ENCODE data around the gene PDS5B.

Gene PDS5B

DNA sequence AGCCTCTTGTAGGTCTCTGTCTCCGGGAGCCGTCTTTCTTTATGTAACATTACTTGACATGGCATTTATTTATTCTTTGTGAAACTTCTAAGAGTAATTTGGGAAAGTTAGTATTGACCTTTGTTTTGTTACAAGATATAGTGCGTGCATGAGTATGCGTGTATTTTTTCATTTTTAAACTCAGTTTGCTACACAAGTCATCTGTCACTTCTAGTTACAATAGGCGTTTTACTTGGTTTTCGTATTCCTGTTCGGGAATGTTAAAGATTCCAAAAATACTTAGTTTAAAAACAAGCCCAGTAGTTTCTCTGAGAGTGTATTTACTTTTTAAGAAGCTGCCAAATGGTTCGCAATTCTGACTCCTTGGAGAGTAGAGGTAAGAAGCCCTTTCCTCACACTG is 3.2 kb downstream of the PDS5B start:
- DNase-seq (ENCODE audit: low read depth in 2 of 2, low spot score in 1 of 2) = no peak

DNA sequence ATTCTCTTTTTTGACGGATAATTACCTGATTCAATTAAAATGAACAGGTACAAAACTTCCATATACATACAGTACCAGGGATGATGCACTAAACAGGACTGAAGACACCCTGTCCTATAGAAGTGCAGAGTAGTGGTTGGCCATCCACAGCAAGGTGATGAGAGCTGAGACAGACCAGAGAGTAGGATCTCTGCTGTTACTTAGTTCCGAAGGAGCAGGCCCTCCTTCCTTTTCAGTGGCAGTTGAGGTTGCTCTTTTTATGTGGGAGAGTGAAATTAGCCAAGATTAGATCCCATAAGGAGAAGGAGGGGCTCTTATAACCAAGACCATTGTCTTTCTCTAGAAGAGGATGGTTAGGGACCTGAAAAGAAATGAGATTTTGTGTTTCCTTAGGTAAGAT is 4.0 kb downstream of the PDS5B start:
- DNase-seq (ENCODE audit: low read depth in 2 of 2, low spot score in 1 of 2) = no peak

DNA sequence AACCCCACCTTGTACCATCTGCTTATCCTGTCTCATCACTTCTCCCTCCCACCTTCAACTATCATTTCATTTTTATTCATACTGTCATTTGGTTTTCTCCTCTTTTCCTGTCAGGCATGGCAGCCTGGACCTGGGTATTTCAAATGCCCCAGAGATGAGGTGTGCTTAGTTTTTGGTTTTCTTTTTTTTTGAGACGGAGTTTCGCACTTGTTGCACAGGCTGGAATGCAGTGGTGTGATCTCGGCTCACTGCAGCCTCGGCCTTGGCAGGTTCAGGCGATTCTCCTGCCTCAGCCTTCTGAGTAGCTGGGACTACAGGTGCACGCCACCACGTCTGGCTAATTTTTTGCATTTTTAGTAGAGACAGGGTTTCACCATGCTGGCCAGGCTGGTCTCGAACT is 5.8 kb downstream of the PDS5B start:
- DNase-seq (ENCODE audit: low read depth in 2 of 2, low spot score in 1 of 2) = no peak

DNA sequence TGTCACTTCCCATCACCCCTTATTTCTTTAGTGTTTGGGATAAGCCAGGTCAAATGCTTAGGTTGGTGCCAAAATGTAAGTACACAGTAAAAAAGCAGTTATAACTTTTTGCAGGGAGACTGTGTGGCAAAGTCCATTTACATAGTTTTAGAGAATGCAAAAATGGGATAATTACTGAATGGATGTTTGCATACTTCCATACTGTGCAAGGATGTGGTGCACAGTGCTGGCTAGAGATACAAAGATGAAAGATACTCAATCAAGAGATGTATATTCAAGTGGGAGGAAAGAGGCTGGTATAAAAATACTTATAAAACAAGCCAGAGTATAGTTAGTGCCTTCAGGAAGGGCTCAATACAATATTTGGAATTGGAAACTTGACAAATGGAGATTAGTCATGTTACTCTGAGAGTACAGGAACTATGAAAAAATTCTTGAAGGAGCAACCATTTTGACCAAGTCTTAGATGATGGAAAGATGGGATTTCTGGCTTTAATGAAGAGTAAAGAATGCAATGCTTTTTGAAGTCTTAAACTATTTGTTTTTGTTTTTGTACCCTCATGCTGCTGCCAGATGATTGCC is 8.0 kb downstream of the PDS5B start:
- no peak for DNase-seq (ENCODE audit: low read depth in 2 of 2, low spot score in 1 of 2)

DNA sequence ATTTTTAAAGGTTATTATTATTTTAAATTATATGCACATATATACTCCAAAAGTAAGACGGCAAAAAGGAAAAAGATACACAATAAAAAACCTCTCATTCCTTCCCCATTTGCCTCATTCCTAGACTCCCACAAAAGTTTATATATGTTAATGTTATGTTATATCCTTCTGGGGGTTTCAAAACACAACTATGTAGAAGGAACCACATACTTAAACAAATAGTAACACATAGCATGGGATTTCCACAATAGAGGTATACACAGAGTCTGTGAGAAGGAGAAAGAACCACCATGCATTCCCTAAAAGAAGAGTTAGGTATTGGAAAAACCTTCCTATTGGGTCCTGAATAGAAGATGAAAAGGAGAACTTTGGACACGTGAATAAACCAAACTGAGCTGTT is 9.1 kb downstream of the PDS5B start:
- DNase-seq (ENCODE audit: low read depth in 2 of 2, low spot score in 1 of 2) = no peak

DNA sequence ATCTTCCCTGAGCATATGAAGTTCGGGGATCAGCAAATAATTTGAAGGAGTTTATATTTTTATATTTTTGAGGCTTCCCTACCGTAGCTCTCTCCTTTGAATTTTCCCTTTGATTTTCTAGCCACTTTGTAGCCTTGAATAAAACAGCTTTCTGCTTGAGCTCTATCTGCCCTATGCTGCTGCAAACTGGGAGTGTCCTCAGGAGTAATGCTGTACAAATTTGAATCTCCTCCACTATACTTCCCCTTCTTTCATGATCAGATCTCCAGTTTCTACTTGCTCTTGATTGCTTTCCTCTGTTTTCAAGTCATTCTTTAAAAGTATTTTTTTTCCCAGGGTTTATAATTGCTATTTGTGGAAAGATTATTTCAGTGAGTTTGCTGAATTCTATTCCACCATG is 14.6 kb downstream of the PDS5B start:
- no peak for DNase-seq (ENCODE audit: low read depth in 2 of 2, low spot score in 1 of 2)

DNA sequence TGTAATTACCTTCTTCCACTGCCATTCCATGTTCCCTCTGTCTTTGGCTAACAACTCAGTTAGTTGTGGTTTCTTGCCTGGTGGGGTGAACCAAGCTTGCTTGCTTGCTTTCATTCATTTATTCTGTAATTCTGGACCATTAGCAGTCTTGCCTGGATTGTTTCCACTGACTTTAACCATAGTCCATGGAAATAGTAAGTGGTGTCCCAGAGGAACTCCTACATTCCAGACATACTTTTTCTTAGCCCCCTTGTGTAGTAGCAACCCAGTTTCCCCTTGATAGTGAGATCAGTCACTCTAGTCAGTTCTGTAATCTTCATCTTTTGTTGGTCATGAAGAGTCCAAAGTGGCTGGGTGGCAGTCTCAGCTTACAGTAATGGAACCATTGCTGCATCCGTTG is 23.2 kb downstream of the PDS5B start:
- DNase-seq (ENCODE audit: low read depth in 2 of 2, low spot score in 1 of 2) = no peak

DNA sequence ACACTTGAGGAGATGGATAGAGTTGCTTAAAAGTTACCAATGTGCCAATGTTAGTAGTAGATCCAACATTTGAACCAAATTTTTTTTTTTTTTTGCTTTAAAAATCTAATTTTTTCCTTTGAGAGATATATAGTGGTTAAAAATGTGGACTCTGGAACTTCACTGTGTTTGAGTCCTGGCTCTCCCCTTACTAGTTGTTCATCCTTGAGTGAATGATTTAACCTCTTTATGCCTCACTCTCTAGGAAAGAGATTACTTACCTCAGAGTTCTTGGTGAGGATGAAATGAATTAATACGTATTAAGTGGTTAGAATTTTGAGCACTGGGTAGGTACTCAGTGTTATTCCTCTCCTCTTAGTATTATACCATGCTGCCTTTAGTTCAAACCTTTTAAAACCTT is 24.3 kb downstream of the PDS5B start:
- DNase-seq (ENCODE audit: low read depth in 2 of 2, low spot score in 1 of 2) = no peak

DNA sequence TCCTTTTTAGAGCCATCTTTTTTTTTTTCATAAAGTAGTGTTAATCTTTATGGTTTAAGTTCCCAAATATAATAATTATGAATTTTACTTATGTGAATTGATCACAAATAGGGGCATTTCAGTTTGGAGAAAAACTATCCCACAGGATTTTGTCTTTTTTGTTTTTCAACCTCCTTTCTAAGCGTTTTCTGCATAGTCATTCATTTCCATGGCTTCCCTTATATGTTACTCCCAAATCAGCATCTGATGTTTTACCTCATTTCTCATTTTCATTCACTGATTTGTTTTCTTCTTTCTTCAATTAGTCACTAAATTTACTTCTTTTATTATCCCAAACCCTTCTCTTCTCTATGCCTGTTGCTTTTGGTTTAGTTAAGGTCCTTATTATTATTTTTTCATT is 24.7 kb downstream of the PDS5B start:
- DNase-seq (ENCODE audit: low read depth in 2 of 2, low spot score in 1 of 2) = no peak

DNA sequence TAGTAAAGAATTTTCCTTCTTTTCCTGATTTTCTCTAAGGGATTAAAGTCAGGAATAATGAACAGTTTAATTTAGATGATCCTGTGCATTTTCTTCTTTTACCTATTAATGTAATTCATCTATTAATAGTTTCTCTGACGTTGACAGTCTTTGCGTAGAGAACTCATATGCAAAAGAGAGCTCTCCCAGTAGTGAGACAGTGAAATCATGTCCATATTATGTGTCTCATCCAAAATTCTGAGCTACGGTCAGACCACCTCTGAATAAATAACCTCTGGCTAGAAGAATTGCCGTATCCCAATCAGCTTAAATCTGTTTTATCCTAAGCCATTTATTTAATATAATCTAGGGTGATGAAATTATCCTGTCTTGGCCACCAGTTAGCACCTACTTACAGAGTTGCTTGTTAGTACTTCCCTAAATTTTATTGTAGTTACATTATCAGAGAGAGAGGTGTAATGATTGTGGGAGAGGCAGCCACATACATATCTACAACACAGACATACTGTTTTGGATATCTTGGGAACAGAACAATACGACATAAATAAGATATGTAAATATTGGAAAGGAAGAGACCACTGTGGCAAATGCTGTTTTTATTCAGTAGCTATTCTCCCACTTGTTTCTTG is 30.7 kb downstream of the PDS5B start:
- DNase-seq (ENCODE audit: low read depth in 2 of 2, low spot score in 1 of 2) = no peak

DNA sequence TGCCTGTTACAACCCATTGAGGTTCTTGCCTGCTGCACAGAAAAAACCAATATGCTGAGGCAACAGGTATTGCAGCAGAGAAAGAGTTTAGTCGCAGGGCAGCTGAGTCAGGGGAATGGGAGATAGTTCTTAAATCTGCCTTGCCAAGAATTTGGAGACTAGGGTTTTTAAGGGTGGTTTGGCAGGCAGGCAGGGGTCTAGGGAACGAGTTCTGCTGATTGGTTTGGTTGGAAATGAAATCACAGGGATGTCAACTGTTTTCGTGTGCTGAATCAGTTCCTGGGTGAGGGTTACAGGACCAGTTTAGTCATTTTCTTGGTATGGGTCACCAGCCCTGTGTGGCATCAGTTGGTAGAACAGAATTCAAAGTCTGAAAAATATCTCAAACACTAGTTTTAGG is 36.6 kb downstream of the PDS5B start:
- DNase-seq (ENCODE audit: low read depth in 2 of 2, low spot score in 1 of 2) = no peak

DNA sequence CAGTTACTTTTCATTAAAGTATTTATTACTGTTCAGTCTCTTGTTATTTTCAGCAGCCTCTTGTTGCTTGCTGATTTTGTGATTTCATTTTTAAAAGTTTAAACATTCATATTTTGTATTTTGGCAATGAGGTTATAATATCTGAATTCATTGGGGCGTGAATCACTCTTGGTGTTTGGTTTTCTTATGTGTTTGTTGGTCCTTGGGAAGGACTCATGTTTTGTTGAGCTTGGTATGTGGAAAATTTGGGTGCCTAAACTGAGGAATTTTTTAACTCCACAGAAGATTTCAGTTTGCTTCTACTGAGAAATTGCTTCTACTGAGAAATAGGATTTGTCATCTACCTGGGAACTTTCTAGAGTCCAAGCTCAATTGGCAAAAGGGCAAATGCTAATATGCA is 38.2 kb downstream of the PDS5B start:
- DNase-seq (ENCODE audit: low read depth in 2 of 2, low spot score in 1 of 2) = no peak

DNA sequence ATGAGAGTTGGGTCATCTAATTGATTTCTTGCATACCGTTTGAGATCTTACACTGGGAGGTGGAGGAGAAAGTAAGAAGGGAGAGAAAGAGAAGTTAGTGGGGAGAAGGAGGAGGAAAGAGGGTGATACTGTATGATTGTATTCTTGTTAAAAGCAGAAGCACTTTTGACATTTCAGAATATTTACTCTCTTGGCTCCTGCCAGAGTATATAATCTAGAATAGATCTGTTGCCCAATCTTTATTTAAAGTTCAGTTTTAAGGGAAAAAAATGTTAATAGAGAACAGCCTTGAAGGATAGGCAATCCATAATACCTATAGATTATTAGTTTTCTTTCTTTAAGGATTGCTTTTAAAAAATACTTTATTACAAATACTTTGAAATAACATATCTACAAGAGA is 41.5 kb downstream of the PDS5B start:
- no peak for DNase-seq (ENCODE audit: low read depth in 2 of 2, low spot score in 1 of 2)

DNA sequence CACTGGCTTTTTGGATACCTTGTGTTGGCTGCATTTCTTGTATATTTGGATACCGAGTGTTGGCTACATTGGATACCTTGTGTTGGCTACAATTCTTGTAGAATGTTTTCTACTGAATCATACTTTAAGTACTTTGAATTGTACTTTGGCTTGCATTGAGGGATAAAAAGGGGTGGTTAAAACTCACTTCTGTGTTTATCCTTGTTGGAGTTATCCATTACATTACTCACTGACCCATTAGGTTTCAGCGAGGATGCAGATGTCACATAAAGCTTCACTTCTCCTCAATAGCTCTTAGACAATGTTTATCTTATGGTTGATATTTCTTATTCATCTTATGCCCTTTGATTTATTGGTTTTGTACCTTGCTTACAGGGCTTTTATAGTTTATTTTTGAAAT is 43.1 kb downstream of the PDS5B start:
- DNase-seq (ENCODE audit: low read depth in 2 of 2, low spot score in 1 of 2) = no peak

DNA sequence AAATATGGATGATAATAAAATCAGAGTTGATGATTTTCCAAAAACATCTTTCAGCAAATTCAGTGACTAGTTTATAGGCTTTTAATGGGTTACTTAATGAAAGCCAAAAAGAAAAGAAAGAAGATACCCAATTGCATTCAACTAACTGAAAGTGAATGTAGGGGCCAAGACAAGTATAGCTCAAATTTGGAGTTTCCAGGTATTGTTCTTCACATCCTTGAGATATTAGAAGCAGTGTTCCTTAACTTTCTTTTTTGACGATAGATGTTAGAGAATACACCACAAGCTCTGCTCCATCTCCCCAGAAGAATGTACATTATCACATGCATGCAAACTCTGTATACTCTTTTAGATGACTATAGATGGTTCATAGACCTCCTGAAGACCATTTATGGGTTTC is 43.6 kb downstream of the PDS5B start:
- no peak for DNase-seq (ENCODE audit: low read depth in 2 of 2, low spot score in 1 of 2)

DNA sequence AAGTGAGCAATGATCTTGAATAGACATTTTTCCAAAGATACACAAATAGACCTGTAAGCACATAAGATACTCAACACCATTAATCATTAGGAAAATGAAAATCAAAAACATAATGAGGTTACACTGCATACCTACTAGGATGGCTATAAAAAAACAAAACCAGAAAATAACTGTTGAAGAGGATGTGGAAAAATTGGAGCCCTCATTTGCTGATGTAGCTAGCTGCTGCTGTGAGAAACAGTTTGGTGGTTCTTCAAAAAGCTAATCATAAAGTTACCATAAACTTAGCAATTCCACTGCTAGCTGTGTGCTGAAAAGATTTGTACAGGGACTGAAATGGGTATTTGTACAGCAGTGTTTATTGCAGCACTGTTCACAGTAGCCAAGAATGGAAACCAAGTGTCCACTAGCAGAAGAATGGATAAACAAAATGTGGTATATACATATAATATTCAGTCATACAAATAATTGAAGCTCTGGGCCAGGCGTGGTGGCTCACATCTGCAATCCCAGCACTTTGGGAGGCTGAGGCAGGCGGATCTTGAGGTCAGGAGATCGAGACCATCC is 46.2 kb downstream of the PDS5B start:
- no peak for DNase-seq (ENCODE audit: low read depth in 2 of 2, low spot score in 1 of 2)

DNA sequence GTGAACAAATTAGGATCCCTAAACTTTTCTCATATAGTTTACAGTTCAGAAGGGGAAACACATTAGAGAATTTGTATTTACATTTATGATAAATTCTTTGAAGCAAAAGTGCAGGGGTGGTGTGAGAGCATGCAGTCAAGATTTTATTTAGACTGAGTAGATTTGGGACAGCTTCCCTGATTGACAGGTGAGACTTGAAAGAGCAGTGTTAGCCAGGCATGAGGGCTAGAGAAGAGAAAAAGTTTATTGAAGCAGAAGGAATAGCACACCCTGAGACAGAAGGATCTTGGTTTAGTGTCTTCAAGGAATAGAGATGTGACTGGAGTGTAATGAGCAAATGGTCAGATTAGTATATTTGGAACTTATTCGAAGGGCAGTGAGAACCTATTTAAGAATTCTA is 50.5 kb downstream of the PDS5B start:
- DNase-seq (ENCODE audit: low read depth in 2 of 2, low spot score in 1 of 2) = no peak

DNA sequence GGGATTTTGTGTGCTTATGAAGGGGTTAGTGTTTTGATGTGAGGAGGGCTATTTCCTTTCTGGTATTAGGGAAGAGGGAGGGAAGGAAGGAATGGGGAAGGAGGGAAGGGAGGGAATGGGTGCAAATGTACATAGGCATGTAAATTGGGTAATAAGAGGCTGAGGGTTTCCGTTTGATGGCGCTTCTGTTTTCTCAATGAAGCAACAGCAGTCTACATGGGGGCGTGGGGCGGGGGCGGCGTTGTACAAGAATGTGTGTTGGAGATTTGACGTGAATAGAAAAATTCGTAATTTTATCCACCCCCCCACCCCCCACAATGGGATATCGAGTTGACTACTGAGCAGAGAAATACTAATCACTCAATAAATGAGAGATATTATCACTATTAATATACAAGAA is 52.5 kb downstream of the PDS5B start:
- no peak for DNase-seq (ENCODE audit: low read depth in 2 of 2, low spot score in 1 of 2)

DNA sequence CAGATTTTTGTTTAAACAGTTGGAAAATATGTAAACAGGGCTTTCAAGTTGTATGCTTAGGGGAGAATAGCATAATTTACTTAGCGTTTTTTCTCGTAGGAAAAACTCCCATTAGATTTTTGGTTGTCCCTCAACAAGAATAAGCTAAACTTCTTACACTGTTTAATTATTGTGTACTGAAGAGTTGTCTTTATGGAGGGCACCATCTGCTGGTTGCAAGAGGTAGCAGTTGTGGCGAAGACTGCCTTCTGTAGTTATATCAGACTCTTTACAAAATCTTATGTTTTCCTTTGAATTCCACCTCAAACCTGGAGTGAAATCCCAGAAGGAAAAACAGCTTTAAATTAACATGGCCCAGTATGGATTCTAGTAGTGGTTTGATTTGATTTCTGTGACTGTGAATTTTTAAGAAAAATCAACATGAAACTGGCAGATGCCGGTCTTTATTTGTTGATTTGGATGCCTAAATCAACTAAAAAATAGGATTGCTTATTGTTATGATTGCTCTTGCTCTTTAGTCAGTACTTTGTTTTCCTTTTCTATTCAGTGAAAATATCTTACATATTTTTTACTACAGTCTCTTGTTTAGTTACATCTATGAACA is 53.4 kb downstream of the PDS5B start:
- peak; percentile 10 to 24 for DNase-seq (ENCODE audit: low read depth in 2 of 2, low spot score in 1 of 2)

DNA sequence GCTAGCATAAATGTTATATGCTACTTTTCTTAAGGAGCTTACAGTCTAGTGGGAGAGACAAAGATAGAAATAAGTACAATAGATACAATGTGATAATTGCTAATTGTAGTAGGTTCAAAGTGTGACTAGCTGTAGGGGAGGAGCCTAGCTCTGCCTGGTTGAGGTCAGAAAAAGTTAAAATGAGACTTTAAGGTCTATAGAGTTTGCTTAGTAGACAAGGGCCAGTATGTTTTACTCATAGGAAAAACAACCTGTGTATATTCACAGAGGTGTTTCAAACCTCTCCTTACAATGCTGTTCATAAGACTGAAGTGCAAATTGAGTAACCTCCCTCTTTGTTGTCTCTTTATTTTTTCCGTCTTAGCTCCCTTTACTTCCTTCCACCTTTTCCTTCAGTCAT is 56.1 kb downstream of the PDS5B start:
- no peak for DNase-seq (ENCODE audit: low read depth in 2 of 2, low spot score in 1 of 2)

DNA sequence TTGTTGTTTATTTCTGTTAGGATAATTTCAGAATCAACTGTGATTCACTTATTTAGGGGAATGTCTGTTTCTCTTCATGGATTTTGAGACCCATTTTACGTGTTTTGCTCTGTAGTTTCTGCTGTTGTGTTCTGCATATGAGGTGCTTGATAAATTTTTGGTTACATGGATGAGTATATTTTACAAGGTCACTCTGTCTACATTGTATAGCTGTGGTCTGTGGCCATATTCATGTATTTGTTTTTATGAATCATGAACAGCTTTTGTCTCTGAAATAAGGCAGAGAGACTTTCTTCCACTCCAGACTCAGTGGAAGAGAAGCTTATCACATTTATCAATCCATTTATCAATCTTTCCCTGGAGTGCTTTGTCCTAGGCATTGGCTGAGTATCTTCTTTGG is 56.6 kb downstream of the PDS5B start:
- DNase-seq (ENCODE audit: low read depth in 2 of 2, low spot score in 1 of 2) = no peak

DNA sequence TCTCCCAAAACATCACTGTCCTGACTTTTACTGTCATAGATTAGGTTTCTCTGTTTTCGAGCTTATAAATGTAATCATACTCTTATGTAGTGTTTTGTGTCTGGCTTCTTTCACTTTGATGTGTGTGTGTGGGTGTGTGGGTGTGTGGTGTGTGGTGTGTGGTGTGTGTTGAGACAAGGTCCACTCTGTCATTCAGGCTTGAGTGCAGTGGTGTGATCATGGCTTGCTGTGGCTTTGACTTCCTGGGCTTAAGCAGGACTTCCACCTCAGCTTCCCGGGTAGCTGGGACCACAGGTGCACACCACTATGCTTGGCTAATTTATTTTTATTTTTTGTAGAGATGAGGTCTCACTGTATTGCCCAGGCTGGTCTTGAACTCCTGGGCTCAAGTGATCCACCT is 59.6 kb downstream of the PDS5B start:
- no peak for DNase-seq (ENCODE audit: low read depth in 2 of 2, low spot score in 1 of 2)

DNA sequence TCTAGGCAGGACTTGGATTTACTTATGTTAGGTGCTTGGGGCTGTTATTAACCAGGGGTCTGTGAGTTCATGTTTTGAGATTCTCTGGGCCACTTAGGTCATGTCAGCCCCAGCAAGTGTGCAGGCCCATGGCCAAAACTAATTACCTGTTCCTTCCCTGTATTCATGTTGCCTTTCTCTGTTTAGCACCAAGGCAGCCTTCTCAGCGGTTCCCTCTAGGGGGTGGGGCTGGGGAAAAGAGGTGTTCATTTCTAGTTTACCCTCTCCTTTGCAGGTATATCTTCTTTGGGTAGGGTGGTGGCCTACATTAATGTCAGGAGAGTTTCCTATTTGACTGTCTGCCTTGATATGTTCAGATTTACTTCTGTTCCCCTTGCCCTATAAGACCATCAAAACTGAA is 61.7 kb downstream of the PDS5B start:
- DNase-seq (ENCODE audit: low read depth in 2 of 2, low spot score in 1 of 2) = no peak

Data from stimulated activated CD8-positive, alpha-beta memory T cell treated with anti-CD3 and anti-CD28 coated beads, Interleukin-4, amount 100 ng/mL, for 1 hour (primary cell).